ENCODE data around the gene WDR36. TPM values are rescaled to one million over a fixed set of nuclear protein-coding genes. Genes with fewer than 3 reads are reported as not detected.

The WDR36 gene
- total RNA-seq, 1 experiment from 2014 or later: 17.7 TPM

GRCh38 chr5:111132076-111132475, 39.9 kb downstream of the WDR36 start:
- BruUV-seq (replicated peaks): no TSS peak

GRCh38 chr5:111132731-111133435, 40.7 kb downstream of the WDR36 start:
- H3K4me2 ChIP-seq: no peak overlapping the region
- H3K79me2 ChIP-seq (ENCODE audit: low read depth): no peaks in the 10 kb centered on the region
- H3K27ac ChIP-seq: no peak overlapping the region
- no peak for TF ChIP-seq CTCF (conservative IDR thresholded peaks at IDR 0.05)
- TF ChIP-seq EZH2 (IDR thresholded peaks at IDR 0.05; ENCODE audit: low read depth): no peak
- no peaks in the 10 kb centered on the region for H3K27me3 ChIP-seq (ENCODE audit: insufficient read depth, low read depth)
- H3K9me3 ChIP-seq (ENCODE audit: insufficient read depth, low read depth): no peaks in the 10 kb centered on the region
- no peaks in the 10 kb centered on the region for H3K36me3 ChIP-seq (ENCODE audit: low read depth)
- ChIA-PET POLR2A (ENCODE audit: unreplicated experiment) (no interaction called here), CTCF (no interaction called here)
- no peaks in the 10 kb centered on the region for H3K4me1 ChIP-seq (replicated peaks; ENCODE audit: insufficient read depth)
- H3K4me3 ChIP-seq: no peak overlapping the region
- H2AFZ ChIP-seq: no peak overlapping the region
- no TSS peak for BruUV-seq (replicated peaks)
- H3F3A ChIP-seq (ENCODE audit: insufficient read depth, low read depth): 0 out of 2 replicates have a peak, but pooled peaks cover 3% of the 10 kb centered on the region
- no peaks in the 10 kb centered on the region for H4K20me1 ChIP-seq (ENCODE audit: insufficient read depth)
- intact Hi-C loops (cut with micrococcal nuclease; ENCODE audit: unreplicated experiment): no loop called here
- no peak for DNase-seq
- H3K9me2 ChIP-seq (ENCODE audit: insufficient read depth): no peaks in the 10 kb centered on the region

More at GRCh38 chr5:111132076-111132475, 39.9 kb downstream of the WDR36 start:
- no peaks in the 10 kb centered on the region for H3K79me2 ChIP-seq (ENCODE audit: low read depth)
- intact Hi-C loops (cut with micrococcal nuclease; ENCODE audit: unreplicated experiment): no loop called here
- H3K27ac ChIP-seq: no peak overlapping the region
- no peak overlapping the region for H2AFZ ChIP-seq
- no peaks in the 10 kb centered on the region for H3K4me1 ChIP-seq (replicated peaks; ENCODE audit: insufficient read depth)
- H3K4me2 ChIP-seq: no peak overlapping the region
- H3F3A ChIP-seq (ENCODE audit: insufficient read depth, low read depth): 0 out of 2 replicates have a peak, but pooled peaks cover 3% of the 10 kb centered on the region
- TF ChIP-seq CTCF (conservative IDR thresholded peaks at IDR 0.05) (no peak), EZH2 (IDR thresholded peaks at IDR 0.05; ENCODE audit: low read depth) (no peak)
- ChIA-PET POLR2A (ENCODE audit: unreplicated experiment) (no interaction called here), CTCF (no interaction called here)
- H3K27me3 ChIP-seq (ENCODE audit: insufficient read depth, low read depth): no peaks in the 10 kb centered on the region
- H3K9me3 ChIP-seq (ENCODE audit: insufficient read depth, low read depth): no peaks in the 10 kb centered on the region
- no peak for DNase-seq
- H3K9me2 ChIP-seq (ENCODE audit: insufficient read depth): no peaks in the 10 kb centered on the region
- H4K20me1 ChIP-seq (ENCODE audit: insufficient read depth): no peaks in the 10 kb centered on the region
- H3K4me3 ChIP-seq: no peak overlapping the region
- H3K36me3 ChIP-seq (ENCODE audit: low read depth): peaks cover 6% of the 10 kb centered on the region; the same call in 1 of the 2 replicates

- no peak for TF ChIP-seq EZH2 (IDR thresholded peaks at IDR 0.05; ENCODE audit: low read depth)
- no peak for TF ChIP-seq CTCF (conservative IDR thresholded peaks at IDR 0.05)
- Histone ChIP-seq H3K79me2 (ENCODE audit: low read depth) (no peaks in the 10 kb centered on the region), H3K9me3 (ENCODE audit: insufficient read depth, low read depth) (no peaks in the 10 kb centered on the region), H3K4me3 (no peak overlapping the region), H3K36me3 (ENCODE audit: low read depth) (no peaks in the 10 kb centered on the region), H3K4me2 (no peak overlapping the region), H3F3A (ENCODE audit: insufficient read depth, low read depth) (0 out of 2 replicates have a peak, but pooled peaks cover 3% of the 10 kb centered on the region), H3K9me2 (ENCODE audit: insufficient read depth) (no peaks in the 10 kb centered on the region), H4K20me1 (ENCODE audit: insufficient read depth) (no peaks in the 10 kb centered on the region), H3K27ac (no peak overlapping the region), H3K4me1 (replicated peaks; ENCODE audit: insufficient read depth) (no peaks in the 10 kb centered on the region), H2AFZ (no peak overlapping the region), H3K27me3 (ENCODE audit: insufficient read depth, low read depth) (no peaks in the 10 kb centered on the region)
- ChIA-PET POLR2A (ENCODE audit: unreplicated experiment) (no interaction called here), CTCF (no interaction called here)
- DNase-seq: no peak
- intact Hi-C loops (cut with micrococcal nuclease; ENCODE audit: unreplicated experiment): no loop called here
- BruUV-seq (replicated peaks): no TSS peak
These were observed 41.2 kb downstream of the WDR36 start for GRCh38 chr5:111133436-111133751.

Measured in PC-9 (cell line).